ENCODE results near the gene CAAP1. TPM values are rescaled to one million over a fixed set of nuclear protein-coding genes. Genes with fewer than 3 reads are reported as not detected.

The CAAP1 gene
- total and polyA plus RNA-seq, 3 donors from 2014 or later = 24.2 to 27.6 (median 25.1) TPM

- no peak for TF ChIP-seq CTCF (IDR thresholded peaks at IDR 0.05)
- no peak for TF ChIP-seq POLR2A (IDR thresholded peaks at IDR 0.05)
- no peaks in the 10 kb centered on the region for H3K9me3 ChIP-seq
- no peaks in the 10 kb centered on the region for H3K36me3 ChIP-seq (ENCODE audit: low read depth, missing control alignments)
- H3K4me3 ChIP-seq = no peak overlapping the region
- intact Hi-C loops (cut with DNase I; ENCODE audit: low total_unique reads) = no loop called here
- no peaks in the 10 kb centered on the region for H3K27me3 ChIP-seq
- no peaks in the 10 kb centered on the region for H3K4me1 ChIP-seq
- DNase-seq = no peak
- no peak overlapping the region for H3K27ac ChIP-seq
Observed at GRCh38 chr9:26813247-26813646, 79.4 kb downstream of the CAAP1 start.

- no peaks in the 10 kb centered on the region for H3K4me1 ChIP-seq
- H3K27ac ChIP-seq = no peak overlapping the region
- no peaks in the 10 kb centered on the region for H3K9me3 ChIP-seq
- DNase-seq = no peak
- WGBS, 2 donors = 92 to 94% methylated on average over 3 of the region's 3 CpGs
- H3K4me3 ChIP-seq = no peak overlapping the region
- TF ChIP-seq POLR2A (IDR thresholded peaks at IDR 0.05) (no peak), CTCF (IDR thresholded peaks at IDR 0.05) (no peak)
- H3K36me3 ChIP-seq (ENCODE audit: low read depth, missing control alignments) = no peaks in the 10 kb centered on the region
- H3K27me3 ChIP-seq = no peaks in the 10 kb centered on the region
- intact Hi-C loops (cut with DNase I; ENCODE audit: low total_unique reads) = no loop called here
Observed at GRCh38 chr9:26812217-26812616, 80.4 kb downstream of the CAAP1 start.

DNA sequence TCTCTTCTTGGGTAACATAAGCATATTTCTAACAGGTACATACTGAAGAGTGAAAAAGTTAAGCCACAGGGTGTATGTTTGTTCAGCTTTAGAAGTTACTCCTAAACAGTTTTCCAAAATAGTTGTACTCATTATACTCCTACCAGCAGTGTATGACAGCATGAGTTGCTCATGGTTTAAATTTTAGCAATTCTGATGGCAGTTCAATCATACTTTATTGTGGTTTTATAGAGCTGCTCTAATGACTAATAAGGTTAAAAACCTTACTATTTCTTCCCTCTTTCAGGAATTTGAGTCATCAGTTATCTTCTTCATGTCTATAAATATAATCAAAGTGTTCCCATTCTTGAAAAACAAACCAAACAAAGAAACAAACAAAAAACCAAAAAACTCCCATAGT, 81.5 kb downstream of the CAAP1 start:
- TF ChIP-seq POLR2A (IDR thresholded peaks at IDR 0.05) (no peak), CTCF (IDR thresholded peaks at IDR 0.05) (no peak)
- Histone ChIP-seq H3K4me3 (no peak overlapping the region), H3K4me1 (no peaks in the 10 kb centered on the region), H3K27ac (no peak overlapping the region), H3K9me3 (no peaks in the 10 kb centered on the region), H3K36me3 (ENCODE audit: low read depth, missing control alignments) (no peaks in the 10 kb centered on the region), H3K27me3 (no peaks in the 10 kb centered on the region)
- intact Hi-C loops (cut with DNase I; ENCODE audit: low total_unique reads) = no loop called here
- DNase-seq = no peak

DNA sequence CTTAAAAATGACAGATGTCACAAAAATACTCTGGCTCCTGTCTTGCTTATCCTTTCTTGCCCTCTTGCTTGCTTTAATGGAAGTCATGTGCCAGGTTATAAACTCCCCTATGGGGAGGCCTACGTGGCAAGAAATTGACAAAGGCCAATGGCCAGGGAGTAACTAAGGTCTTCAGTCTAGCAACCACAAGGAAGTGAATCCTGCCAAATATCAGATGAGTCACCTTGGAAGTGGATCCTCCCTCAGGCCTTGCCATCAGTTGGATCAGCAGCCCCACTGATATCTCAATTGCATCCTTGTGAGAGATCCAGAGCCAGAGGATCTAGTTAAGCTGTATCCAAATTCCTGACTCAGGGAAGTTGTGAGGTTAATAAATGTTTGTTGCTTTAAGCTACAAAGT, 82.8 kb downstream of the CAAP1 start:
- no peaks in the 10 kb centered on the region for H3K27me3 ChIP-seq
- H3K4me3 ChIP-seq = no peak overlapping the region
- no peaks in the 10 kb centered on the region for H3K36me3 ChIP-seq (ENCODE audit: low read depth, missing control alignments)
- no peak for TF ChIP-seq CTCF (IDR thresholded peaks at IDR 0.05)
- no peak for TF ChIP-seq POLR2A (IDR thresholded peaks at IDR 0.05)
- no peak overlapping the region for H3K27ac ChIP-seq
- no peaks in the 10 kb centered on the region for H3K9me3 ChIP-seq
- intact Hi-C loops (cut with DNase I; ENCODE audit: low total_unique reads) = no loop called here
- DNase-seq = no peak
- no peaks in the 10 kb centered on the region for H3K4me1 ChIP-seq
- WGBS, 2 donors = 78 to 90% methylated on average over 1 of the region's 1 CpG

- Histone ChIP-seq H3K9me3 (no peaks in the 10 kb centered on the region), H3K36me3 (ENCODE audit: low read depth, missing control alignments) (no peaks in the 10 kb centered on the region), H3K27me3 (no peaks in the 10 kb centered on the region), H3K4me3 (no peak overlapping the region), H3K27ac (no peak overlapping the region), H3K4me1 (no peaks in the 10 kb centered on the region)
- intact Hi-C loops (cut with DNase I; ENCODE audit: low total_unique reads) = no loop called here
- DNase-seq = no peak
- 81 to 90% methylated on average over 5 of the region's 5 CpGs for WGBS, 2 donors
- no peak for TF ChIP-seq POLR2A (IDR thresholded peaks at IDR 0.05)
- TF ChIP-seq CTCF (IDR thresholded peaks at IDR 0.05) = no peak
Observed at GRCh38 chr9:26807161-26807560, 85.4 kb downstream of the CAAP1 start.

All from testis (tissue), 3 donors.